CD14-positive monocyte (primary cell): ENCODE data around the gene PKD1. TPM values are rescaled to one million over a fixed set of nuclear protein-coding genes. Genes with fewer than 3 reads are reported as not detected.

Experiments
- DNase-seq, 3 donors: peaks; one replicate each; pipeline ENCODE4 v3.0.0-alpha.2; 2011 to 2022
- H2AFZ ChIP-seq: 2 replicates; pipeline ENCODE4 v1.6.0; 2012; ENCODE audit warnings: mild to moderate bottlenecking, low read depth, low read length, inconsistent platforms; ENCODE audit not compliant: insufficient read depth, poor library complexity, severe bottlenecking
- H3K27ac ChIP-seq, 2 donors: 1 replicate in 1 of 2; 2 replicates in 1 of 2; pipeline ENCODE4 v1.5.1; 2012 to 2013; ENCODE audit warnings: low read length in 2 of 2, control low read depth in 1 of 2, inconsistent platforms in 1 of 2, low read depth in 1 of 2, mild to moderate bottlenecking in 1 of 2
- H3K27me3 ChIP-seq, 2 donors: one replicate each; pipeline versions ENCODE4 v1.6.0 to v1.6.1; 2011 to 2013; ENCODE audit warnings: low read length in 2 of 2; ENCODE audit not compliant: control insufficient read depth in 2 of 2, insufficient read depth in 2 of 2
- H3K36me3 ChIP-seq, 2 donors: replicated peaks in 1 of 2; 1 replicate in 1 of 2; 2 replicates in 1 of 2; pipeline versions ENCODE4 v1.5.1 to v1.6.1; 2012 to 2013; ENCODE audit warnings: low read length in 2 of 2, control low read depth in 1 of 2, inconsistent platforms in 1 of 2, mild to moderate bottlenecking in 1 of 2; ENCODE audit not compliant: insufficient read depth in 2 of 2, control insufficient read depth in 1 of 2
- H3K4me1 ChIP-seq, 2 donors: 1 replicate in 1 of 2; 2 replicates in 1 of 2; pipeline versions ENCODE4 v1.5.1 to v1.6.1; 2012 to 2013; ENCODE audit warnings: low read length in 2 of 2, control low read depth in 1 of 2, inconsistent platforms in 1 of 2, mild to moderate bottlenecking in 1 of 2, moderate library complexity in 1 of 2; ENCODE audit not compliant: insufficient read depth in 2 of 2, control insufficient read depth in 1 of 2
- H3K4me2 ChIP-seq: replicated peaks from 2 replicates; pipeline ENCODE3; 2012; ENCODE audit warnings: low read length, moderate library complexity, mild to moderate bottlenecking; ENCODE audit not compliant: poor library complexity, severe bottlenecking; ENCODE audit errors: extremely low read depth
- H3K4me3 ChIP-seq, 3 experiments: fragments of 200-600 bp in 1 of 3; sonication (generic) in 1 of 3; replicated peaks in 1 of 3; 1 replicate in 2 of 3; 2 replicates in 1 of 3; pipeline ENCODE4 v1.5.1; 2011 to 2013; ENCODE audit warnings: low read length in 3 of 3, mild to moderate bottlenecking in 3 of 3, control low read depth in 2 of 3, low read depth in 2 of 3, inconsistent platforms in 1 of 3, moderate library complexity in 1 of 3
- H3K79me2 ChIP-seq: 2 replicates; pipeline ENCODE4 v1.6.0; 2012; ENCODE audit warnings: mild to moderate bottlenecking, control low read depth, inconsistent platforms, low read length, moderate library complexity; ENCODE audit not compliant: insufficient read depth
- H3K9ac ChIP-seq: 2 replicates; pipeline ENCODE4 v1.6.0; 2017; ENCODE audit warnings: low read length, mild to moderate bottlenecking; ENCODE audit not compliant: insufficient read depth, poor library complexity, severe bottlenecking
- H3K9me3 ChIP-seq, 2 donors: replicated peaks in 1 of 2; 1 replicate in 1 of 2; 2 replicates in 1 of 2; pipeline versions ENCODE4 v1.5.1 to v1.6.1; 2012 to 2013; ENCODE audit warnings: low read length in 2 of 2, control low read depth in 1 of 2; ENCODE audit not compliant: control insufficient read depth in 1 of 2, insufficient read depth in 1 of 2
- H4K20me1 ChIP-seq: 2 replicates; pipeline ENCODE4 v1.6.0; 2012; ENCODE audit warnings: mild to moderate bottlenecking, low read length, control low read depth, moderate library complexity; ENCODE audit not compliant: insufficient read depth
- H3K27ac Mint-ChIP-seq, 7 donors: one replicate each; pipeline ENCODE4 v1.8.0; 2020; ENCODE audit warnings: mild to moderate bottlenecking in 7 of 7, mixed read lengths in 7 of 7, moderate library complexity in 6 of 7, inconsistent platforms in 2 of 7
- H3K27me3 Mint-ChIP-seq, 3 donors: one replicate each; pipeline ENCODE4 v1.8.0; 2021 to 2022; ENCODE audit warnings: low read depth in 3 of 3, mild to moderate bottlenecking in 3 of 3, mixed read lengths in 3 of 3, moderate library complexity in 3 of 3, inconsistent platforms in 1 of 3
- H3K36me3 Mint-ChIP-seq, 2 donors: one replicate each; pipeline ENCODE4 v1.8.0; 2020; ENCODE audit warnings: mixed read lengths in 2 of 2, inconsistent platforms in 1 of 2, mild to moderate bottlenecking in 1 of 2
- H3K4me1 Mint-ChIP-seq: one replicate; pipeline ENCODE4 v1.8.0; 2020; ENCODE audit warnings: mild to moderate bottlenecking, mixed read lengths
- H3K4me3 Mint-ChIP-seq, 2 donors: one replicate each; pipeline ENCODE4 v1.8.0; 2020; ENCODE audit warnings: mild to moderate bottlenecking in 2 of 2, mixed read lengths in 2 of 2, moderate library complexity in 1 of 2
- H3K9me3 Mint-ChIP-seq, 7 donors: one replicate each; pipeline ENCODE4 v1.8.0; 2020 to 2022; ENCODE audit warnings: mixed read lengths in 7 of 7, mild to moderate bottlenecking in 6 of 7, moderate library complexity in 6 of 7, inconsistent platforms in 2 of 7
- CTCF ChIP-seq: fragments of 200-600 bp; IDR thresholded peaks from one replicate; pipeline ENCODE4 v1.8.0; 2022; ENCODE audit warnings: antibody characterized with exemption, mild to moderate bottlenecking
- WGBS: methylation state at CpG from one replicate; pipeline ENCODE4 v1.1.5; 2013; ENCODE audit warnings: missing lambda C conversion rate; ENCODE audit not compliant: insufficient coverage; 5-methylcytosine and 5-hydroxymethylcytosine counted together
- intact Hi-C, 2 donors: fragments of 100-400 bp; cut with micrococcal nuclease; formaldehyde crosslinking; loops; one replicate each; pipeline versions ENCODE4 v1.15.0 to v1.15.1; 2023
- polyA plus RNA-seq, 3 donors: library from polyadenylated mRNA; depleted of rRNA in 1 of 3; unstranded in 2 of 3; stranded (reverse) in 1 of 3; fragments of 300-500 nt in 2 of 3; fragments of >200 nt in 1 of 3; fragmentation: Illumina TruSeq in 2 of 3; gene quantifications; 1 replicate in 2 of 3; 2 replicates in 1 of 3; pipeline ENCODE4 v1.2.3, GENCODE V29; 2012 to 2021

PKD1 gene
- polyA plus RNA-seq, 3 donors, result 0.22 to 53.8 (median 1.6) TPM

GRCh38 chr16:2057438-2057837, 78.3 kb downstream of the PKD1 start:
- H3K36me3 ChIP-seq, result peaks cover 71 to 91% of the 10 kb centered on the region in 2 donors
- H3K27ac Mint-ChIP-seq, result peak overlapping the region in 1 of 7 donors; percentile 75
- TF ChIP-seq CTCF, result no peak

GRCh38 chr16:2056681-2057407, 78.9 kb downstream of the PKD1 start:
- no peaks in the 10 kb centered on the region for H4K20me1 ChIP-seq
- no peak for TF ChIP-seq CTCF
- H3K9me3 Mint-ChIP-seq, result no peaks in the 10 kb centered on the region
- intact Hi-C loops, result no loop called here
- H3K36me3 ChIP-seq, result peaks cover 65 to 91% of the 10 kb centered on the region in 2 donors
- no peak overlapping the region for H3K4me2 ChIP-seq
- H3K9me3 ChIP-seq, result no peaks in the 10 kb centered on the region
- no peaks in the 10 kb centered on the region for H3K27me3 ChIP-seq
- no peaks in the 10 kb centered on the region for H3K27me3 Mint-ChIP-seq
- no peak overlapping the region for H3K4me3 Mint-ChIP-seq
- H3K27ac Mint-ChIP-seq, result peak overlapping the region in 1 of 7 donors; percentile 19
- H3K79me2 ChIP-seq, result no peaks in the 10 kb centered on the region
- no peaks in the 10 kb centered on the region for H3K4me1 ChIP-seq
- peaks cover 67 to 89% of the 10 kb centered on the region in 2 donors for H3K36me3 Mint-ChIP-seq
- no peak overlapping the region for H3K27ac ChIP-seq
- no peaks in the 10 kb centered on the region for H3K4me1 Mint-ChIP-seq
- no peak overlapping the region for H2AFZ ChIP-seq
- WGBS, result 97% methylated on average over 14 of the region's 19 CpGs
- no peak overlapping the region for H3K4me3 ChIP-seq
- no peak overlapping the region for H3K9ac ChIP-seq
- no peak for DNase-seq

More at GRCh38 chr16:2057438-2057837, 78.3 kb downstream of the PKD1 start:
- Mint-ChIP-seq H3K9me3 (no peaks in the 10 kb centered on the region), H3K36me3 (peaks cover 66 to 89% of the 10 kb centered on the region in 2 donors), H3K27me3 (no peaks in the 10 kb centered on the region), H3K4me3 (no peak overlapping the region), H3K4me1 (no peaks in the 10 kb centered on the region)
- Histone ChIP-seq H3K27me3 (no peaks in the 10 kb centered on the region), H2AFZ (no peak overlapping the region), H3K4me1 (no peaks in the 10 kb centered on the region), H3K4me3 (no peak overlapping the region), H3K27ac (no peak overlapping the region), H3K79me2 (no peaks in the 10 kb centered on the region), H4K20me1 (no peaks in the 10 kb centered on the region), H3K4me2 (no peak overlapping the region), H3K9me3 (no peaks in the 10 kb centered on the region), H3K9ac (no peak overlapping the region)
- DNase-seq, result no peak
- 97% methylated on average over 8 of the region's 10 CpGs for WGBS
- intact Hi-C loops, result no loop called here
